GM23338 (cell line): ENCODE data around the gene BCAR3. TPM values are rescaled to one million over a fixed set of nuclear protein-coding genes. Genes with fewer than 3 reads are reported as not detected.
A peak's percentile ranks its signal among the peaks of the same experiment; 100 is the strongest.

ENCODE experiments used
- ATAC-seq: fragments of 200-7000 bp; cut with Tn5 transposase; 3 replicates; pipeline ENCODE4 v1.9.1; 2020
- DNase-seq: peaks from one replicate; pipeline ENCODE4 v3.0.0-alpha.2; 2015; ENCODE audit warnings: low spot score
- H2AFZ ChIP-seq: fragments of 200-600 bp; sonication (generic); 2 replicates; pipeline ENCODE4 v1.8.0; 2016; ENCODE audit warnings: antibody characterized with exemption, mild to moderate bottlenecking, moderate library complexity
- H3F3A ChIP-seq: fragments of 200-600 bp; sonication (generic); replicated peaks from 2 replicates; pipeline ENCODE4 v1.8.0; 2017; ENCODE audit warnings: antibody characterized with exemption, mixed run types, low read depth
- H3K27ac ChIP-seq: fragments of 200-600 bp; sonication (generic); 2 replicates; pipeline ENCODE4 v1.6.1; 2016; ENCODE audit warnings: low read depth
- H3K27me3 ChIP-seq: fragments of 200-600 bp; sonication (generic); 2 replicates; pipeline ENCODE4 v1.8.0; 2016; ENCODE audit warnings: mild to moderate bottlenecking, mixed run types, moderate library complexity; ENCODE audit not compliant: insufficient read depth
- H3K36me3 ChIP-seq: fragments of 200-600 bp; sonication (generic); 2 replicates; pipeline ENCODE4 v1.8.0; 2016; ENCODE audit warnings: mild to moderate bottlenecking; ENCODE audit not compliant: insufficient read depth
- H3K4me1 ChIP-seq: fragments of 200-600 bp; sonication (generic); 2 replicates; pipeline ENCODE4 v1.8.0; 2016; ENCODE audit warnings: mild to moderate bottlenecking, moderate library complexity; ENCODE audit not compliant: insufficient read depth
- H3K4me2 ChIP-seq: fragments of 200-600 bp; sonication (generic); 2 replicates; pipeline ENCODE4 v1.7.1; 2017; ENCODE audit warnings: mixed run types
- H3K4me3 ChIP-seq: fragments of 200-600 bp; sonication (generic); 2 replicates; pipeline ENCODE4 v1.6.1; 2016; ENCODE audit warnings: mixed run types
- H3K79me2 ChIP-seq: fragments of 200-600 bp; sonication (generic); replicated peaks from 2 replicates; pipeline ENCODE4 v1.8.0; 2017; ENCODE audit warnings: mild to moderate bottlenecking; ENCODE audit not compliant: insufficient read depth
- H3K9me2 ChIP-seq: fragments of 200-600 bp; sonication (generic); 2 replicates; pipeline ENCODE4 v1.8.0; 2017; ENCODE audit not compliant: insufficient read depth
- H4K20me1 ChIP-seq: fragments of 200-600 bp; sonication (generic); replicated peaks from 2 replicates; pipeline ENCODE4 v1.8.0; 2017; ENCODE audit warnings: mild to moderate bottlenecking; ENCODE audit not compliant: insufficient read depth
- H3K27ac Mint-ChIP-seq: 2 replicates; pipeline ENCODE4 v1.8.0; 2020; ENCODE audit warnings: inconsistent platforms, mild to moderate bottlenecking, moderate library complexity, mixed read lengths
- H3K27me3 Mint-ChIP-seq: 3 replicates; pipeline ENCODE4 v1.8.0; 2022; ENCODE audit warnings: low read depth, mild to moderate bottlenecking, moderate library complexity, mixed read lengths, inconsistent platforms; ENCODE audit not compliant: insufficient read depth, poor library complexity
- H3K36me3 Mint-ChIP-seq: 3 replicates; pipeline ENCODE4 v1.8.0; 2021; ENCODE audit warnings: low read depth, mild to moderate bottlenecking, inconsistent platforms, moderate library complexity, mixed read lengths
- H3K4me1 Mint-ChIP-seq: 3 replicates; pipeline ENCODE4 v1.8.0; 2020; ENCODE audit warnings: mild to moderate bottlenecking, inconsistent platforms, mixed read lengths
- H3K4me3 Mint-ChIP-seq: 3 replicates; pipeline ENCODE4 v1.8.0; 2021; ENCODE audit warnings: moderate library complexity, mild to moderate bottlenecking, inconsistent platforms, mixed read lengths
- H3K9me3 Mint-ChIP-seq: 3 replicates; pipeline ENCODE4 v1.8.0; 2020; ENCODE audit warnings: moderate library complexity, mild to moderate bottlenecking, inconsistent platforms, mixed read lengths
- CTCF ChIP-seq, 2 experiments: fragments of 200-600 bp in 1 of 2; sonication (generic) in 1 of 2; conservative IDR thresholded peaks; 2 replicates each; pipeline versions ENCODE4 v1.5.1 to v1.6.1; 2016 to 2017; ENCODE audit warnings: antibody characterized with exemption in 2 of 2, low read depth in 2 of 2, mild to moderate bottlenecking in 2 of 2, moderate library complexity in 1 of 2
- EZH2 ChIP-seq: fragments of 200-600 bp; sonication (generic); IDR thresholded peaks from one replicate; pipeline ENCODE4 v1.8.0; 2017; ENCODE audit warnings: antibody characterized with exemption, mild to moderate bottlenecking, low read depth; ENCODE audit not compliant: unreplicated experiment
- EZH2phosphoT487 ChIP-seq: fragments of 200-600 bp; sonication (generic); IDR thresholded peaks from one replicate; pipeline ENCODE4 v1.8.1; 2018; ENCODE audit warnings: antibody characterized with exemption; ENCODE audit not compliant: unreplicated experiment
- JUNB ChIP-seq: IDR thresholded peaks from one replicate; pipeline ENCODE4 v1.6.1; 2016; ENCODE audit warnings: antibody characterized with exemption; ENCODE audit not compliant: unreplicated experiment
- POLR2AphosphoS5 ChIP-seq: IDR thresholded peaks from 2 replicates; pipeline ENCODE4 v1.6.1; 2016; ENCODE audit warnings: antibody characterized with exemption, low read depth
- STAT1 ChIP-seq: IDR thresholded peaks from one replicate; pipeline ENCODE4 v1.6.1; 2016; ENCODE audit warnings: antibody characterized with exemption; ENCODE audit not compliant: unreplicated experiment
- ZNF114 ChIP-seq: fragments of 250-450 bp; sonication (Bioruptor Pico); IDR thresholded peaks from 2 replicates; pipeline ENCODE4 v1.5.0; 2020; ENCODE audit warnings: mild to moderate bottlenecking, moderate library complexity
- ZNF462 ChIP-seq: fragments of 250-450 bp; sonication (Bioruptor Pico); IDR thresholded peaks from 2 replicates; pipeline ENCODE4 v1.5.0; 2020; ENCODE audit warnings: mild to moderate bottlenecking, moderate library complexity
- polyA plus RNA-seq: library from polyadenylated mRNA; unstranded; fragments of >200 nt; fragmentation: Nextera tagmentation; extraction: Ambion mirVana; gene quantifications from 2 replicates; pipeline ENCODE4 v1.2.1, GENCODE V29; 2016
- total RNA-seq: library from RNA; depleted of rRNA; stranded (reverse); fragments of >200 nt; shearing (Covaris generic); gene quantifications from 2 replicates; pipeline ENCODE4 v1.2.3, GENCODE V29; 2014
- TF ChIP-seq, protein P1 (sequence below): IDR thresholded peaks from 2 replicates; pipeline ENCODE4 v1.6.1; 2016; ENCODE audit warnings: antibody characterized with exemption

Gene BCAR3
- total and polyA plus RNA-seq, 2 experiments from 2014 or later = 5.5 to 9.7 TPM

DNA sequence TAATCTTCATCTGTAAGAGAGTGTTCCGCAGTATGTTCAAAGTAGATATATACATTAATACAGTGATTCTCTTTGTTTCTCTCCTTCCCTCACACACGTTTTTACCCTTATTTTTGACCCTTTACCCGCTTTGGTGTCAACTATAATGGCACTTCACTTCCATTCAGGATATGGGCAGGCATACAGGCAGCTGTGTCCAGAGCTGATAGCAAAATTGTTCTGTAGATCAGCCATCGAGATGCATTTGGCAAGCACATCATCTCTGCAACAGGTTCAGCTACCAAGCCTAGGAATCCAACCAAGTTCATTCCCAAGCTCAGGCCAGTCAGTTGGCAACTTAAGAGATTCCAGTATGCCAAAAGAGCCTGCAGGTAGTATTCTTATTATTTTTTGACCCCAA, 158.9 kb downstream of the BCAR3 start:
- peaks cover 2% of the 10 kb centered on the region for H3K27me3 Mint-ChIP-seq
- Histone ChIP-seq H3K9me2 (no peaks in the 10 kb centered on the region), H3K36me3 (peaks cover 7% of the 10 kb centered on the region; the same call in 1 of the 2 replicates), H3F3A (no peaks in the 10 kb centered on the region), H2AFZ (no peak overlapping the region), H3K4me3 (no peak overlapping the region), H3K79me2 (peaks cover 54% of the 10 kb centered on the region), H4K20me1 (peaks cover 9% of the 10 kb centered on the region), H3K4me1 (peaks cover 12% of the 10 kb centered on the region), H3K4me2 (no peak overlapping the region), H3K27me3 (no peaks in the 10 kb centered on the region), H3K27ac (peak overlapping the region; percentile 39; the same call in 1 of the 2 replicates)
- TF ChIP-seq POLR2AphosphoS5 (no peak), EZH2 (no peak), JUNB (no peak), STAT1 (no peak)
- no peak overlapping the region for H3K4me3 Mint-ChIP-seq
- H3K4me1 Mint-ChIP-seq = peaks cover 11% of the 10 kb centered on the region
- no peak overlapping the region for H3K27ac Mint-ChIP-seq
- ATAC-seq (no peak), DNase-seq (no peak)
- peaks cover 25% of the 10 kb centered on the region; the same call in 1 of the 3 replicates for H3K36me3 Mint-ChIP-seq
- no peaks in the 10 kb centered on the region for H3K9me3 Mint-ChIP-seq

GRCh38 chr1:93521618-93522017, 160.0 kb downstream of the BCAR3 start:
- H2AFZ ChIP-seq = no peak overlapping the region
- ATAC-seq (no peak), DNase-seq (no peak)
- H4K20me1 ChIP-seq = peaks cover 19% of the 10 kb centered on the region
- H3K79me2 ChIP-seq = peaks cover 62% of the 10 kb centered on the region
- H3K9me2 ChIP-seq = no peaks in the 10 kb centered on the region
- peaks cover 2% of the 10 kb centered on the region for H3K27me3 Mint-ChIP-seq
- H3K4me1 ChIP-seq = peaks cover 12% of the 10 kb centered on the region
- no peak overlapping the region for H3K27ac ChIP-seq
- no peak overlapping the region for H3K27ac Mint-ChIP-seq
- no peaks in the 10 kb centered on the region for H3K27me3 ChIP-seq
- no peak overlapping the region for H3K4me3 ChIP-seq
- no peak overlapping the region for H3K4me2 ChIP-seq
- no peaks in the 10 kb centered on the region for H3F3A ChIP-seq
- H3K4me1 Mint-ChIP-seq = peaks cover 11% of the 10 kb centered on the region
- H3K4me3 Mint-ChIP-seq = no peak overlapping the region
- peaks cover 30% of the 10 kb centered on the region for H3K36me3 Mint-ChIP-seq
- H3K36me3 ChIP-seq = peaks cover 7% of the 10 kb centered on the region; the same call in 1 of the 2 replicates
- H3K9me3 Mint-ChIP-seq = no peaks in the 10 kb centered on the region
- no peak for TF ChIP-seq ZNF462 (CRISPR knock-in tag)
- TF ChIP-seq CTCF (conservative IDR thresholded peaks at IDR 0.05; ENCODE audit: low read depth in 2 of 2) = no peak
- TF ChIP-seq ZNF114 (CRISPR knock-in tag) = no peak
- no peak for TF ChIP-seq EZH2
- TF ChIP-seq EZH2phosphoT487 = no peak
- TF ChIP-seq, protein P1, sequence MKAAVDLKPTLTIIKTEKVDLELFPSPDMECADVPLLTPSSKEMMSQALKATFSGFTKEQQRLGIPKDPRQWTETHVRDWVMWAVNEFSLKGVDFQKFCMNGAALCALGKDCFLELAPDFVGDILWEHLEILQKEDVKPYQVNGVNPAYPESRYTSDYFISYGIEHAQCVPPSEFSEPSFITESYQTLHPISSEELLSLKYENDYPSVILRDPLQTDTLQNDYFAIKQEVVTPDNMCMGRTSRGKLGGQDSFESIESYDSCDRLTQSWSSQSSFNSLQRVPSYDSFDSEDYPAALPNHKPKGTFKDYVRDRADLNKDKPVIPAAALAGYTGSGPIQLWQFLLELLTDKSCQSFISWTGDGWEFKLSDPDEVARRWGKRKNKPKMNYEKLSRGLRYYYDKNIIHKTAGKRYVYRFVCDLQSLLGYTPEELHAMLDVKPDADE = no peak
- TF ChIP-seq POLR2AphosphoS5 = no peak
